Measurements from ENCODE around the gene PEDS1. TPM values are rescaled to one million over a fixed set of nuclear protein-coding genes. Genes with fewer than 3 reads are reported as not detected.

The PEDS1 gene
- total and polyA plus RNA-seq, 2 of the 13 experiments (the other 11 are each of a cell fraction or from before 2014, with no cell fraction given), result 30.5 to 93.9 TPM

DNA sequence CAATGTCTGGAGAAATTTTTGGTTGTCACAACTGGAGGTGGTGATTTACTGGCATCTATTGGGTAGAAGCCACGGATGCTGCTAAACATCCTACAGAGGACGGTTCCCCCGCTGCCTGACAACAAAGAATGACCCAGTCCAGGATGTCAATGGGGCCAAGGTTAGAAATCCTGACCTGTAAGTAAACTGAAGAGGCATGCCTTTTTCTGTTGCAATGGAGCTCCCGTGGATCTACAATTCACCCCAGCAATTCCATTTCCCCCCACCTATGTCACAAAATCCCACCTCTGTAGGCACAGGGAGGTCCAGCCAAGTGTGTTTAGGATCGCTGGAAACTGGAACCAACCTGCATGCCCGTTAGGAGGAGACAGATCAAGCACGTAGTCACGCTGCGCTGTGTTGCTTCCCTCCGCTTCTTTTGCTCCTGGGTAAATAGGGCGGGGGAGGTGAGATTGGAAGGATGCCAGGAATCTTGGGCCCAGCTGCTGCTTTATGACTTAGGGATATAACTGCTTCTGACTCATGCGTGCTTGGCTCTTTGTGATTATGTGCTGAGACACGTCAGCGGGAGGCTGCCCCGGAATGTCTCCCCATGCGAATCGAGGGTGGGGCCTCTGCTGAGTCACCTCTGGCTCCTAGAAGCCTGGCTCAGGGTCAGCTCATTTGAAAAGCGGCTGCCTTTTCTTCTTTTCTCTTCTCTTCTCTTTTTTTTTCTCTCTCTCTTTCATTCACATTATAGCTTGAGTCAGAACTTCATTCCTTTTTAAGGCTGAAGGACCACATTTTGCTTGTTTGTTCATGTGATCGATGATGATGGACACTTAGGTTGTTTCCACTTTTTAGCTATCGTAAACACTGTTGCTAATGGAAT, 12.4 kb upstream of the PEDS1 start (continued):
- TF ChIP-seq, protein P1, sequence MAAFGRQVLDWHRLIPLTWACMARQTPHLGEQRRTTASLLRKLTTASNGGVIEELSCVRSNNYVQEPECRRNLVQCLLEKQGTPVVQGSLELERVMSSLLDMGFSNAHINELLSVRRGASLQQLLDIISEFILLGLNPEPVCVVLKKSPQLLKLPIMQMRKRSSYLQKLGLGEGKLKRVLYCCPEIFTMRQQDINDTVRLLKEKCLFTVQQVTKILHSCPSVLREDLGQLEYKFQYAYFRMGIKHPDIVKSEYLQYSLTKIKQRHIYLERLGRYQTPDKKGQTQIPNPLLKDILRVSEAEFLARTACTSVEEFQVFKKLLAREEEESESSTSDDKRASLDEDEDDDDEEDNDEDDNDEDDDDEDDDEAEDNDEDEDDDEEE (CRISPR knock-in tag; IDR thresholded peaks at IDR 0.05), result peak; percentile 94
- no peak for TF ChIP-seq SRSF9 (IDR thresholded peaks at IDR 0.05; ENCODE audit: borderline replicate concordance, insufficient read depth, low read depth, low read length, poor library complexity, severe bottlenecking)
- TF ChIP-seq NFIB (CRISPR knock-in tag; IDR thresholded peaks at IDR 0.05; ENCODE audit: borderline replicate concordance), result peak; percentile 69; the same call in 1 of the 2 replicates
- TF ChIP-seq, protein P2, sequence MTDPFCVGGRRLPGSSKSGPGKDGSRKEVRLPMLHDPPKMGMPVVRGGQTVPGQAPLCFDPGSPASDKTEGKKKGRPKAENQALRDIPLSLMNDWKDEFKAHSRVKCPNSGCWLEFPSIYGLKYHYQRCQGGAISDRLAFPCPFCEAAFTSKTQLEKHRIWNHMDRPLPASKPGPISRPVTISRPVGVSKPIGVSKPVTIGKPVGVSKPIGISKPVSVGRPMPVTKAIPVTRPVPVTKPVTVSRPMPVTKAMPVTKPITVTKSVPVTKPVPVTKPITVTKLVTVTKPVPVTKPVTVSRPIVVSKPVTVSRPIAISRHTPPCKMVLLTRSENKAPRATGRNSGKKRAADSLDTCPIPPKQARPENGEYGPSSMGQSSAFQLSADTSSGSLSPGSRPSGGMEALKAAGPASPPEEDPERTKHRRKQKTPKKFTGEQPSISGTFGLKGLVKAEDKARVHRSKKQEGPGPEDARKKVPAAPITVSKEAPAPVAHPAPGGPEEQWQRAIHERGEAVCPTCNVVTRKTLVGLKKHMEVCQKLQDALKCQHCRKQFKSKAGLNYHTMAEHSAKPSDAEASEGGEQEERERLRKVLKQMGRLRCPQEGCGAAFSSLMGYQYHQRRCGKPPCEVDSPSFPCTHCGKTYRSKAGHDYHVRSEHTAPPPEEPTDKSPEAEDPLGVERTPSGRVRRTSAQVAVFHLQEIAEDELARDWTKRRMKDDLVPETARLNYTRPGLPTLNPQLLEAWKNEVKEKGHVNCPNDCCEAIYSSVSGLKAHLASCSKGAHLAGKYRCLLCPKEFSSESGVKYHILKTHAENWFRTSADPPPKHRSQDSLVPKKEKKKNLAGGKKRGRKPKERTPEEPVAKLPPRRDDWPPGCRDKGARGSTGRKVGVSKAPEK (CRISPR knock-in tag; IDR thresholded peaks at IDR 0.05; ENCODE audit: borderline replicate concordance), result peak; percentile 99
- TF ChIP-seq, protein P3, sequence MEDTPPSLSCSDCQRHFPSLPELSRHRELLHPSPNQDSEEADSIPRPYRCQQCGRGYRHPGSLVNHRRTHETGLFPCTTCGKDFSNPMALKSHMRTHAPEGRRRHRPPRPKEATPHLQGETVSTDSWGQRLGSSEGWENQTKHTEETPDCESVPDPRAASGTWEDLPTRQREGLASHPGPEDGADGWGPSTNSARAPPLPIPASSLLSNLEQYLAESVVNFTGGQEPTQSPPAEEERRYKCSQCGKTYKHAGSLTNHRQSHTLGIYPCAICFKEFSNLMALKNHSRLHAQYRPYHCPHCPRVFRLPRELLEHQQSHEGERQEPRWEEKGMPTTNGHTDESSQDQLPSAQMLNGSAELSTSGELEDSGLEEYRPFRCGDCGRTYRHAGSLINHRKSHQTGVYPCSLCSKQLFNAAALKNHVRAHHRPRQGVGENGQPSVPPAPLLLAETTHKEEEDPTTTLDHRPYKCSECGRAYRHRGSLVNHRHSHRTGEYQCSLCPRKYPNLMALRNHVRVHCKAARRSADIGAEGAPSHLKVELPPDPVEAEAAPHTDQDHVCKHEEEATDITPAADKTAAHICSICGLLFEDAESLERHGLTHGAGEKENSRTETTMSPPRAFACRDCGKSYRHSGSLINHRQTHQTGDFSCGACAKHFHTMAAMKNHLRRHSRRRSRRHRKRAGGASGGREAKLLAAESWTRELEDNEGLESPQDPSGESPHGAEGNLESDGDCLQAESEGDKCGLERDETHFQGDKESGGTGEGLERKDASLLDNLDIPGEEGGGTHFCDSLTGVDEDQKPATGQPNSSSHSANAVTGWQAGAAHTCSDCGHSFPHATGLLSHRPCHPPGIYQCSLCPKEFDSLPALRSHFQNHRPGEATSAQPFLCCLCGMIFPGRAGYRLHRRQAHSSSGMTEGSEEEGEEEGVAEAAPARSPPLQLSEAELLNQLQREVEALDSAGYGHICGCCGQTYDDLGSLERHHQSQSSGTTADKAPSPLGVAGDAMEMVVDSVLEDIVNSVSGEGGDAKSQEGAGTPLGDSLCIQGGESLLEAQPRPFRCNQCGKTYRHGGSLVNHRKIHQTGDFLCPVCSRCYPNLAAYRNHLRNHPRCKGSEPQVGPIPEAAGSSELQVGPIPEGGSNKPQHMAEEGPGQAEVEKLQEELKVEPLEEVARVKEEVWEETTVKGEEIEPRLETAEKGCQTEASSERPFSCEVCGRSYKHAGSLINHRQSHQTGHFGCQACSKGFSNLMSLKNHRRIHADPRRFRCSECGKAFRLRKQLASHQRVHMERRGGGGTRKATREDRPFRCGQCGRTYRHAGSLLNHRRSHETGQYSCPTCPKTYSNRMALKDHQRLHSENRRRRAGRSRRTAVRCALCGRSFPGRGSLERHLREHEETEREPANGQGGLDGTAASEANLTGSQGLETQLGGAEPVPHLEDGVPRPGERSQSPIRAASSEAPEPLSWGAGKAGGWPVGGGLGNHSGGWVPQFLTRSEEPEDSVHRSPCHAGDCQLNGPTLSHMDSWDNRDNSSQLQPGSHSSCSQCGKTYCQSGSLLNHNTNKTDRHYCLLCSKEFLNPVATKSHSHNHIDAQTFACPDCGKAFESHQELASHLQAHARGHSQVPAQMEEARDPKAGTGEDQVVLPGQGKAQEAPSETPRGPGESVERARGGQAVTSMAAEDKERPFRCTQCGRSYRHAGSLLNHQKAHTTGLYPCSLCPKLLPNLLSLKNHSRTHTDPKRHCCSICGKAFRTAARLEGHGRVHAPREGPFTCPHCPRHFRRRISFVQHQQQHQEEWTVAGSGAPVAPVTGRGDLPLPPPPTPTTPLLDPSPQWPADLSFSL (CRISPR knock-in tag; IDR thresholded peaks at IDR 0.05), result peak; percentile 65; the same call in 1 of the 2 replicates

All from HepG2 (cell line).